K562 (cell line): ENCODE measurements around the gene TGFB2. TPM values are rescaled to one million over a fixed set of nuclear protein-coding genes. Genes with fewer than 3 reads are reported as not detected.

Experiments
- BACH1 ChIP-seq: fragments of 200-800 bp; sonication (Bioruptor generic); IDR thresholded peaks from 2 replicates; pipeline ENCODE4 v1.6.1; 2016; ENCODE audit warnings: missing genetic modification characterization, missing compliant biosample characterization
- C11orf30 ChIP-seq: fragments of 450-650 bp; IDR thresholded peaks from 2 replicates; pipeline ENCODE4 v1.6.1; 2016; ENCODE audit warnings: low read depth, mild to moderate bottlenecking
- EP400 ChIP-seq: fragments of 450-650 bp; IDR thresholded peaks from 2 replicates; pipeline ENCODE4 v1.6.1; 2017; ENCODE audit warnings: antibody characterized with exemption, mild to moderate bottlenecking, moderate library complexity
- HCFC1 ChIP-seq: IDR thresholded peaks from 2 replicates; pipeline ENCODE4 v1.6.1; 2012; ENCODE audit warnings: low read depth, low read length, improper control_type of control experiment
- HEY1 ChIP-seq: fragments of 250-450 bp; sonication (Bioruptor Pico); IDR thresholded peaks from 2 replicates; pipeline ENCODE4 v1.5.0; 2020; ENCODE audit warnings: mild to moderate bottlenecking, moderate library complexity, borderline replicate concordance
- KDM1A ChIP-seq, 2 experiments: fragments of 450-650 bp; IDR thresholded peaks; 2 replicates each; pipeline ENCODE4 v1.6.1; 2016; ENCODE audit warnings: mild to moderate bottlenecking in 2 of 2
- KDM4B ChIP-seq, 2 experiments: fragments of 450-650 bp in 1 of 2; sonication (generic) in 1 of 2; IDR thresholded peaks; 2 replicates each; pipeline ENCODE4 v1.6.1; 2016 to 2017; ENCODE audit warnings: borderline replicate concordance in 2 of 2, antibody characterized with exemption in 1 of 2, low read depth in 1 of 2, mild to moderate bottlenecking in 1 of 2
- KLF6 ChIP-seq: fragments of 250-450 bp; sonication (Bioruptor Pico); IDR thresholded peaks from 2 replicates; pipeline ENCODE4 v1.4.0; 2020; ENCODE audit warnings: mild to moderate bottlenecking, moderate library complexity, borderline replicate concordance
- MIER1 ChIP-seq: fragments of 450-650 bp; IDR thresholded peaks from 2 replicates; pipeline ENCODE4 v1.6.1; 2016; ENCODE audit warnings: antibody characterized with exemption, mild to moderate bottlenecking, low read depth
- MTA1 ChIP-seq: fragments of 450-650 bp; IDR thresholded peaks from 2 replicates; pipeline ENCODE4 v1.6.1; 2017; ENCODE audit warnings: borderline replicate concordance
- RBM14 ChIP-seq: fragments of 200-400 bp; formaldehyde crosslinking; IDR thresholded peaks from 2 replicates; pipeline ENCODE4 v1.6.1; 2018; ENCODE audit warnings: low read depth, mild to moderate bottlenecking, low read length, moderate library complexity, borderline replicate concordance; ENCODE audit not compliant: insufficient read depth
- RBM15 ChIP-seq: fragments of 200-400 bp; formaldehyde crosslinking; IDR thresholded peaks from 2 replicates; pipeline ENCODE4 v1.6.1; 2018; ENCODE audit warnings: mild to moderate bottlenecking, low read length, moderate library complexity; ENCODE audit not compliant: insufficient read depth
- SREBF1 ChIP-seq: fragments of 150-350 bp; IDR thresholded peaks from 2 replicates; pipeline ENCODE4 v1.6.1; 2014; ENCODE audit warnings: antibody characterized with exemption, low read depth, low read length, borderline replicate concordance
- TAF9B ChIP-seq: fragments of 450-650 bp; IDR thresholded peaks from 2 replicates; pipeline ENCODE4 v1.6.1; 2018; ENCODE audit warnings: mild to moderate bottlenecking; ENCODE audit not compliant: partially characterized antibody
- ZNF165 ChIP-seq: fragments of 250-450 bp; sonication (Bioruptor Pico); IDR thresholded peaks from 2 replicates; pipeline ENCODE4 v1.4.0; 2020; ENCODE audit warnings: borderline replicate concordance
- ZNF253 ChIP-seq: fragments of 250-450 bp; sonication (Bioruptor Pico); conservative IDR thresholded peaks from 2 replicates; pipeline ENCODE4 v1.6.1; 2021; ENCODE audit warnings: mild to moderate bottlenecking
- ZNF354B ChIP-seq: fragments of 250-450 bp; sonication (Bioruptor Pico); IDR thresholded peaks from 2 replicates; pipeline ENCODE4 v1.4.0; 2020
- ZNF436 ChIP-seq: fragments of 250-450, 450-650 bp; sonication (Bioruptor Pico); formaldehyde crosslinking; IDR thresholded peaks from 2 replicates; pipeline ENCODE4 v1.7.0; 2020; ENCODE audit warnings: mild to moderate bottlenecking
- polyA plus RNA-seq, 8 experiments: library from polyadenylated mRNA; depleted of rRNA in 4 of 8; stranded (reverse) in 5 of 8; unstranded in 3 of 8; fragments of >200 nt; fragmentation: Nextera tagmentation in 2 of 8; fragmentation: Illumina TruSeq in 1 of 8; extraction: Ambion mirVana in 2 of 8; extraction: Trizol in 1 of 8; gene quantifications; 2 replicates each; pipeline versions ENCODE4 v1.2.1 to v1.2.3, GENCODE V29; 2011 to 2014; ENCODE audit warnings: inconsistent platforms in 1 of 8, missing spikeins in 1 of 8
- total RNA-seq, 7 experiments: library from RNA; depleted of rRNA in 6 of 7; stranded (reverse); fragments of >200 nt in 6 of 7; fragmentation: Illumina TruSeq in 2 of 7; extraction: Trizol in 2 of 7; gene quantifications; 2 replicates each; pipeline versions ENCODE4 v1.2.1 to v1.2.3, GENCODE V29; 2011 to 2021; ENCODE audit warnings: low replicate concordance in 1 of 7
- TF ChIP-seq, protein P1 (sequence below), 2 experiments: IDR thresholded peaks in 1 of 2; conservative IDR thresholded peaks in 1 of 2; 2 replicates each; pipeline ENCODE4 v1.6.1; 2016; ENCODE audit warnings: low read depth in 2 of 2, mild to moderate bottlenecking in 1 of 2, missing compliant biosample characterization in 1 of 2, missing genetic modification characterization in 1 of 2, moderate library complexity in 1 of 2
- TF ChIP-seq, protein P2 (sequence below): fragments of 450-650 bp; formaldehyde crosslinking; IDR thresholded peaks from 2 replicates; pipeline ENCODE4 v1.4.0; 2022; ENCODE audit warnings: missing genetic modification characterization
- TF ChIP-seq, protein P3 (sequence below), 2 experiments: IDR thresholded peaks; 2 replicates each; pipeline ENCODE4 v1.6.1; 2012; ENCODE audit warnings: improper control_type of control experiment in 2 of 2, low read depth in 2 of 2, low read length in 2 of 2, borderline replicate concordance in 1 of 2

TGFB2 gene
- total and polyA plus RNA-seq, 9 of the 15 experiments (the other 6 are each of a cell fraction or from before 2014, with no cell fraction given), result 0.03 to 0.41 (median 0.11) TPM; not detected in 3

DNA sequence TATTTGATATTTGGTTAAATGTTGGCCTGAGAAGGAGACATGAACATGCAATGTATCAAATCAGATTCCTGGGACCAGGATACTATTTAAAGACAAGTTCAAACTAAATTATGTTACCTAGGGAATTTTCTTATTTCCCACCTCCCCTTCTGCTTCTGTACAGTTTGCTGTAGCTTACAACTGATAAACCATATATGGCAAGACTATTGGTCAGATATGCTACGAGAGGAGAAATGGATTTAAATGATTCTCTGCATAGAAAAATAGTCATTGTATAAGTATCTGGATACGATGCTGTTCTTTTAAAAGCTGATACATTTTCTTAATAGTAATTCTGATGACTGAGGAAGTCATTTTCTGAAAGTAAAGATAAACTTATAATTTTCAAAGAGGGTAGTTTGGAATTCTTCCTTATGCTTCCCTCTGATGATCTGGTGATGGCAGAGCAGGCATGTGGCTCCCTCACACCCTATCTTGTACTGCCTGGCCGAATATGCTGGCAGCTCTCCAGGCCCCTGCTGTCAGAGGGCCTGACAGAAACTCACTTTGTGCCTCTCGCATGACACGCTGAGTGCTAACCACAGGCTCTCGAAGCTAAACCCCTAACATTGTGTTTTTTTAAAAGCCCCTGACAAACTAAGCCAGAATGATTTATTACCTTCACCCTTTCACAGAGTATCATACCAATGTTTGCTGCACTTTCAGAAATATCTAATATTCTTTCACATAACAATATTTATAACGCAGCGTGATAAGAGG is 40.7 kb upstream of the TGFB2 start (continued):
- TF ChIP-seq RBM15, result no peak
- no peak for TF ChIP-seq KDM4B (IDR thresholded peaks at IDR 0.05; ENCODE audit: borderline replicate concordance in 2 of 2, low read depth in 1 of 2)
- no peak for TF ChIP-seq KLF6 (CRISPR knock-in tag)
- no peak for TF ChIP-seq TAF9B
- TF ChIP-seq ZNF436, result no peak
- TF ChIP-seq, protein P1, sequence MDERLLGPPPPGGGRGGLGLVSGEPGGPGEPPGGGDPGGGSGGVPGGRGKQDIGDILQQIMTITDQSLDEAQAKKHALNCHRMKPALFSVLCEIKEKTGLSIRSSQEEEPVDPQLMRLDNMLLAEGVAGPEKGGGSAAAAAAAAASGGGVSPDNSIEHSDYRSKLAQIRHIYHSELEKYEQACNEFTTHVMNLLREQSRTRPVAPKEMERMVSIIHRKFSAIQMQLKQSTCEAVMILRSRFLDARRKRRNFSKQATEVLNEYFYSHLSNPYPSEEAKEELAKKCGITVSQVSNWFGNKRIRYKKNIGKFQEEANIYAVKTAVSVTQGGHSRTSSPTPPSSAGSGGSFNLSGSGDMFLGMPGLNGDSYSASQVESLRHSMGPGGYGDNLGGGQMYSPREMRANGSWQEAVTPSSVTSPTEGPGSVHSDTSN (CRISPR knock-in tag; IDR thresholded peaks at IDR 0.05; ENCODE audit: low read depth), result no peak; the same call in 1 of the 2 replicates
- TF ChIP-seq, protein P1 (tag; conservative IDR thresholded peaks at IDR 0.05; ENCODE audit: low read depth), result peak; percentile 96
- TF ChIP-seq BACH1, result no peak
- TF ChIP-seq MIER1, result no peak
- TF ChIP-seq HEY1, result no peak
- TF ChIP-seq MTA1, result 0 out of 2 replicates have a peak, but pooled peaks have one; percentile 32
- TF ChIP-seq ZNF354B (CRISPR knock-in tag), result 0 out of 2 replicates have a peak, but pooled peaks have one; percentile 10
- TF ChIP-seq, protein P2, sequence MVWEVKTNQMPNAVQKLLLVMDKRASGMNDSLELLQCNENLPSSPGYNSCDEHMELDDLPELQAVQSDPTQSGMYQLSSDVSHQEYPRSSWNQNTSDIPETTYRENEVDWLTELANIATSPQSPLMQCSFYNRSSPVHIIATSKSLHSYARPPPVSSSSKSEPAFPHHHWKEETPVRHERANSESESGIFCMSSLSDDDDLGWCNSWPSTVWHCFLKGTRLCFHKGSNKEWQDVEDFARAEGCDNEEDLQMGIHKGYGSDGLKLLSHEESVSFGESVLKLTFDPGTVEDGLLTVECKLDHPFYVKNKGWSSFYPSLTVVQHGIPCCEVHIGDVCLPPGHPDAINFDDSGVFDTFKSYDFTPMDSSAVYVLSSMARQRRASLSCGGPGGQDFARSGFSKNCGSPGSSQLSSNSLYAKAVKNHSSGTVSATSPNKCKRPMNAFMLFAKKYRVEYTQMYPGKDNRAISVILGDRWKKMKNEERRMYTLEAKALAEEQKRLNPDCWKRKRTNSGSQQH (CRISPR knock-in tag), result peak; percentile 83; the same call in 1 of the 2 replicates
- no peak for TF ChIP-seq ZNF253 (CRISPR knock-in tag)
- TF ChIP-seq SREBF1, result no peak
- TF ChIP-seq KDM1A (IDR thresholded peaks at IDR 0.05), result peak; percentile 57 to 59; a peak in 2 of 4 replicates
- no peak for TF ChIP-seq C11orf30
- TF ChIP-seq HCFC1, result no peak
- TF ChIP-seq EP400, result peak; percentile 51
- TF ChIP-seq, protein P3, sequence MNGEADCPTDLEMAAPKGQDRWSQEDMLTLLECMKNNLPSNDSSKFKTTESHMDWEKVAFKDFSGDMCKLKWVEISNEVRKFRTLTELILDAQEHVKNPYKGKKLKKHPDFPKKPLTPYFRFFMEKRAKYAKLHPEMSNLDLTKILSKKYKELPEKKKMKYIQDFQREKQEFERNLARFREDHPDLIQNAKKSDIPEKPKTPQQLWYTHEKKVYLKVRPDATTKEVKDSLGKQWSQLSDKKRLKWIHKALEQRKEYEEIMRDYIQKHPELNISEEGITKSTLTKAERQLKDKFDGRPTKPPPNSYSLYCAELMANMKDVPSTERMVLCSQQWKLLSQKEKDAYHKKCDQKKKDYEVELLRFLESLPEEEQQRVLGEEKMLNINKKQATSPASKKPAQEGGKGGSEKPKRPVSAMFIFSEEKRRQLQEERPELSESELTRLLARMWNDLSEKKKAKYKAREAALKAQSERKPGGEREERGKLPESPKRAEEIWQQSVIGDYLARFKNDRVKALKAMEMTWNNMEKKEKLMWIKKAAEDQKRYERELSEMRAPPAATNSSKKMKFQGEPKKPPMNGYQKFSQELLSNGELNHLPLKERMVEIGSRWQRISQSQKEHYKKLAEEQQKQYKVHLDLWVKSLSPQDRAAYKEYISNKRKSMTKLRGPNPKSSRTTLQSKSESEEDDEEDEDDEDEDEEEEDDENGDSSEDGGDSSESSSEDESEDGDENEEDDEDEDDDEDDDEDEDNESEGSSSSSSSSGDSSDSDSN (IDR thresholded peaks at IDR 0.05; ENCODE audit: borderline replicate concordance in 1 of 2, low read depth in 2 of 2, low read length in 2 of 2), result no peak
- TF ChIP-seq RBM14, result no peak
- no peak for TF ChIP-seq ZNF165 (CRISPR knock-in tag)
